ENCODE measurements around the gene SYCE1L. TPM values are rescaled to one million over a fixed set of nuclear protein-coding genes. Genes with fewer than 3 reads are reported as not detected.

Gene SYCE1L
- total RNA-seq, 1 experiment from 2014 or later = 9.9 TPM

GRCh38 chr16:77212741-77213541, 13.7 kb downstream of the SYCE1L start:
- peak overlapping the region in 1 of 3 experiments; percentile 70; a peak in 2 of 7 replicates for H3K27ac Mint-ChIP-seq
- Histone ChIP-seq H4K91ac (ENCODE audit: insufficient read length, low read depth, low read length) (no peak overlapping the region), H3K4ac (ENCODE audit: low read depth, low read length) (no peak overlapping the region), H4K8ac (replicated peaks; ENCODE audit: insufficient read length, low read depth, low read length) (no peak overlapping the region), H2BK15ac (ENCODE audit: low read depth, low read length) (no peak overlapping the region), H4K5ac (ENCODE audit: insufficient read length, low read depth, low read length) (no peak overlapping the region), H2AK5ac (ENCODE audit: insufficient read length, low read length) (no peak overlapping the region), H3K4me2 (ENCODE audit: insufficient read depth, insufficient read length, low read length) (peak overlapping the region; percentile 25), H2BK120ac (ENCODE audit: low read depth, low read length, poor library complexity, severe bottlenecking) (peak overlapping the region; percentile 51), H3K79me2 (ENCODE audit: insufficient read depth, low read length) (no peaks in the 10 kb centered on the region), H3K18ac (ENCODE audit: insufficient read length, low read depth, low read length) (peak overlapping the region; percentile 74), H2BK5ac (ENCODE audit: insufficient read length, low read length) (no peak overlapping the region), H3K23ac (ENCODE audit: insufficient read length, low read depth, low read length) (no peak overlapping the region), H3K4me1 (ENCODE audit: insufficient read depth, low read length) (peaks cover 3% of the 10 kb centered on the region; the same call in 1 of the 2 replicates), H3K9me3 (ENCODE audit: control insufficient read depth, low read depth, low read length) (no peaks in the 10 kb centered on the region), H2AFZ (ENCODE audit: low read length) (no peak overlapping the region), H4K20me1 (ENCODE audit: control insufficient read depth, insufficient read depth, insufficient read length) (no peaks in the 10 kb centered on the region), H3K79me1 (ENCODE audit: insufficient read depth, low read depth, low read length, poor library complexity, severe bottlenecking) (no peaks in the 10 kb centered on the region), H3K14ac (ENCODE audit: insufficient read depth, low read length) (peak overlapping the region; percentile 90), H2BK20ac (ENCODE audit: low read depth, low read length, poor library complexity, severe bottlenecking) (no peak overlapping the region), H3K27me3 (ENCODE audit: insufficient read depth, low read length) (no peaks in the 10 kb centered on the region), H2BK12ac (ENCODE audit: insufficient read length, low read depth, low read length) (no peak overlapping the region), H3K56ac (ENCODE audit: insufficient read length, low read depth, low read length) (no peak overlapping the region), H3K23me2 (ENCODE audit: insufficient read length, low read depth, low read length, poor library complexity, severe bottlenecking) (peaks cover 4% of the 10 kb centered on the region), H3T11ph (ENCODE audit: low read length) (no peak overlapping the region), H3K27ac (ENCODE audit: insufficient read length, low read depth, low read length) (no peak overlapping the region), H3K9ac (ENCODE audit: extremely low read depth, insufficient read length, low read length) (peak overlapping the region; percentile 50)
- TF ChIP-seq, protein P1, sequence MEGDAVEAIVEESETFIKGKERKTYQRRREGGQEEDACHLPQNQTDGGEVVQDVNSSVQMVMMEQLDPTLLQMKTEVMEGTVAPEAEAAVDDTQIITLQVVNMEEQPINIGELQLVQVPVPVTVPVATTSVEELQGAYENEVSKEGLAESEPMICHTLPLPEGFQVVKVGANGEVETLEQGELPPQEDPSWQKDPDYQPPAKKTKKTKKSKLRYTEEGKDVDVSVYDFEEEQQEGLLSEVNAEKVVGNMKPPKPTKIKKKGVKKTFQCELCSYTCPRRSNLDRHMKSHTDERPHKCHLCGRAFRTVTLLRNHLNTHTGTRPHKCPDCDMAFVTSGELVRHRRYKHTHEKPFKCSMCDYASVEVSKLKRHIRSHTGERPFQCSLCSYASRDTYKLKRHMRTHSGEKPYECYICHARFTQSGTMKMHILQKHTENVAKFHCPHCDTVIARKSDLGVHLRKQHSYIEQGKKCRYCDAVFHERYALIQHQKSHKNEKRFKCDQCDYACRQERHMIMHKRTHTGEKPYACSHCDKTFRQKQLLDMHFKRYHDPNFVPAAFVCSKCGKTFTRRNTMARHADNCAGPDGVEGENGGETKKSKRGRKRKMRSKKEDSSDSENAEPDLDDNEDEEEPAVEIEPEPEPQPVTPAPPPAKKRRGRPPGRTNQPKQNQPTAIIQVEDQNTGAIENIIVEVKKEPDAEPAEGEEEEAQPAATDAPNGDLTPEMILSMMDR (conservative IDR thresholded peaks at IDR 0.05) = no peak
- no peaks in the 10 kb centered on the region for H3K9me3 Mint-ChIP-seq
- H3K27me3 Mint-ChIP-seq (ENCODE audit: low read depth) = peaks cover 2% of the 10 kb centered on the region
- peaks cover 16 to 19% of the 10 kb centered on the region in 2 experiments for H3K4me1 Mint-ChIP-seq
- H3K36me3 Mint-ChIP-seq (ENCODE audit: insufficient read depth in 1 of 3, low read depth in 3 of 3) = peaks cover 4 to 6% (median 5%) of the 10 kb centered on the region in 3 experiments
- DNase-seq = peak; percentile 85
- WGBS (ENCODE audit: extremely low coverage, insufficient read length, low lambda C conversion rate) = no CpG with 5 or more reads among the region's 62 CpGs
- H3K4me3 Mint-ChIP-seq = peak overlapping the region; percentile 74 to 80

All from H9 (cell line).